GM12874 (cell line): ENCODE data around the gene SENP5.

ENCODE experiments used
- CTCF ChIP-seq: IDR thresholded peaks from 2 replicates; pipeline ENCODE4 v1.5.1; 2011; ENCODE audit warnings: low read depth, mild to moderate bottlenecking, control low read depth, low read length, moderate library complexity; ENCODE audit not compliant: insufficient read depth

SENP5 gene

GRCh38 chr3:196954832-196955231 lies 87.1 kb downstream of the SENP5 start:
- no peak for TF ChIP-seq CTCF

- no peak for TF ChIP-seq CTCF
These were observed 94.6 kb downstream of the SENP5 start for GRCh38 chr3:196962108-196962929.

- TF ChIP-seq CTCF = no peak
These were observed 95.4 kb downstream of the SENP5 start for GRCh38 chr3:196962930-196963630.

- no peak for TF ChIP-seq CTCF
These were observed 95.9 kb downstream of the SENP5 start for GRCh38 chr3:196963631-196963953.

- no peak for TF ChIP-seq CTCF
These were observed 97.5 kb downstream of the SENP5 start for GRCh38 chr3:196965112-196965803.

- no peak for TF ChIP-seq CTCF
These were observed 98.1 kb downstream of the SENP5 start for GRCh38 chr3:196965804-196966173.

GRCh38 chr3:196966526-196967401 lies 99.0 kb downstream of the SENP5 start:
- no peak for TF ChIP-seq CTCF
